ENCODE results near the gene VOPP1. TPM values are rescaled to one million over a fixed set of nuclear protein-coding genes. Genes with fewer than 3 reads are reported as not detected.
"Not testable (repeated sequence)": the region's sequence is repeated elsewhere in the genome, so short reads cannot be mapped to it uniquely, and the experiment has no call there.

Gene VOPP1
- total and polyA plus RNA-seq, 10 donors = 60.3 to 168 (median 144) TPM

DNA sequence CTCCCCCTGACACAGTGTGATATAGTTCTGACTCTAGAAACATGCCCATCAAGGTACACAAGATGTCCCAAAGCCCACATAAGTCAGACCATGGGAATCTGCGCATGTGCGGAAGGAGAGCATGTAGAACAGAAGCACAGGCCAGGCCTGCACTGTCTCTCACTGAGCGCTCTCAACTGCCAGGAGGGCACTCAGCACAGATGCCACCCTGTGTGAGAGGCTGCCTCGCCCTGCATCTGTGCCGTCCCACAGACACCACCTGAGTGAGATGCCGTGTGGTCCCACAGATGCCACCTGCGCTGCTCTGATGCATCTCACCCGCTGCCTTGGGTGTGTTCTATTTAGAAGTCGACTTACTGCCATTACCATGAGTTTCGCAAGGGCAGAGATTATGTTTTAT is 98.4 kb downstream of the VOPP1 start:
- intact Hi-C loops (cut with DNase I; ENCODE audit: low total_unique reads) = no loop called here
- no peaks in the 10 kb centered on the region for H3K9me3 ChIP-seq
- DNase-seq = no peak
- H3K27me3 ChIP-seq (replicated peaks in 1 of 7) = no peaks in the 10 kb centered on the region
- no peak overlapping the region for H3K4me3 ChIP-seq
- peak overlapping the region in 1 of 8 donors; percentile 27 for H3K27ac ChIP-seq
- TF ChIP-seq POLR2AphosphoS5 (IDR thresholded peaks at IDR 0.05) = peak in 1 of 3 donors; percentile 37
- TF ChIP-seq POLR2A (IDR thresholded peaks at IDR 0.05) = no peak
- TF ChIP-seq, protein P1, sequence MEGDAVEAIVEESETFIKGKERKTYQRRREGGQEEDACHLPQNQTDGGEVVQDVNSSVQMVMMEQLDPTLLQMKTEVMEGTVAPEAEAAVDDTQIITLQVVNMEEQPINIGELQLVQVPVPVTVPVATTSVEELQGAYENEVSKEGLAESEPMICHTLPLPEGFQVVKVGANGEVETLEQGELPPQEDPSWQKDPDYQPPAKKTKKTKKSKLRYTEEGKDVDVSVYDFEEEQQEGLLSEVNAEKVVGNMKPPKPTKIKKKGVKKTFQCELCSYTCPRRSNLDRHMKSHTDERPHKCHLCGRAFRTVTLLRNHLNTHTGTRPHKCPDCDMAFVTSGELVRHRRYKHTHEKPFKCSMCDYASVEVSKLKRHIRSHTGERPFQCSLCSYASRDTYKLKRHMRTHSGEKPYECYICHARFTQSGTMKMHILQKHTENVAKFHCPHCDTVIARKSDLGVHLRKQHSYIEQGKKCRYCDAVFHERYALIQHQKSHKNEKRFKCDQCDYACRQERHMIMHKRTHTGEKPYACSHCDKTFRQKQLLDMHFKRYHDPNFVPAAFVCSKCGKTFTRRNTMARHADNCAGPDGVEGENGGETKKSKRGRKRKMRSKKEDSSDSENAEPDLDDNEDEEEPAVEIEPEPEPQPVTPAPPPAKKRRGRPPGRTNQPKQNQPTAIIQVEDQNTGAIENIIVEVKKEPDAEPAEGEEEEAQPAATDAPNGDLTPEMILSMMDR (IDR thresholded peaks at IDR 0.05 in 8 of 11, conservative IDR thresholded peaks at IDR 0.05 in 3 of 11) = no peak
- WGBS, 5 donors = 88 to 96% (median 93%) methylated on average over 9 to 10 of the region's 10 CpGs
- H3K4me1 ChIP-seq = peaks cover 0 to 53% (median 29%) of the 10 kb centered on the region in 6 donors
- H3K36me3 ChIP-seq = peaks cover 0 to 85% (median 15%) of the 10 kb centered on the region in 6 donors

GRCh38 chr7:55472928-55473725 is 99.2 kb downstream of the VOPP1 start:
- DNase-seq = peak; percentile 69
- intact Hi-C loops (cut with DNase I; ENCODE audit: low total_unique reads) = no loop called here
- TF ChIP-seq POLR2AphosphoS5 (IDR thresholded peaks at IDR 0.05) (no peak), POLR2A (IDR thresholded peaks at IDR 0.05) (no peak)
- TF ChIP-seq, protein P1 (IDR thresholded peaks at IDR 0.05 in 8 of 11, conservative IDR thresholded peaks at IDR 0.05 in 3 of 11) = no peak
- Histone ChIP-seq H3K9me3 (no peaks in the 10 kb centered on the region), H3K4me1 (peaks cover 0 to 50% (median 23%) of the 10 kb centered on the region in 6 donors), H3K27ac (peak overlapping the region in 1 of 8 donors; percentile 27), H3K36me3 (peaks cover 0 to 85% (median 17%) of the 10 kb centered on the region in 6 donors), H3K4me3 (no peak overlapping the region), H3K27me3 (replicated peaks in 1 of 7) (no peaks in the 10 kb centered on the region)
- WGBS, 5 donors = 88 to 93% (median 90%) methylated on average over 17 to 25 of the region's 25 CpGs

- DNase-seq; H3K27ac ChIP-seq; H3K27me3 ChIP-seq (replicated peaks in 1 of 7); intact Hi-C loops (cut with DNase I; ENCODE audit: low total_unique reads); H3K4me3 ChIP-seq; H3K9me3 ChIP-seq: not testable (repeated sequence)
- Histone ChIP-seq H3K4me1 (peaks cover 0 to 45% (median 23%) of the 10 kb centered on the region in 6 donors), H3K36me3 (peaks cover 0 to 85% (median 19%) of the 10 kb centered on the region in 6 donors)
- WGBS, 5 donors = 98 to 100% (median 100%) methylated on average over 1 to 6 of the region's 14 CpGs; no CpG with 5 or more reads in 2 of the 5 donors
These were observed 99.9 kb downstream of the VOPP1 start for GRCh38 chr7:55472406-55472805.

DNA sequence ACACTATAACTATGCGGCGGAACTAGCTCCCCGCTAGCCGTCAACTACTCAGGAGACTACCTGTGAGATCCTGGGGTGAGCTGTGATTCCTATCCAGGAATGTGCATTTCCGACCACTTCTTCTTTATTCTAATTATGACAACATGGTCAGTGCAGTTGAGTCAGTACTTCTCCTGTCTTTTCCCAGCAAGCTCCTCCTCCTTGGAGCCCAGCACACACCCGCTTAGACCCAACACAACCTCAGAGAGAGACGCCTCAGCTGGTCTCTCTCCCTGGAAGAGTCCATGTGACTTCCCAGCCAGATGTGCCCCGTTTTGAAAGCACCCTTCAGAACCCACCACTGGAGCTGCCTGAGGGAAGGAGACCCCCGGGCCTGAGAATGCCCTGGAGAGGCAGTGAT is 100.7 kb downstream of the VOPP1 start:
- peaks cover 0 to 85% (median 19%) of the 10 kb centered on the region in 6 donors for H3K36me3 ChIP-seq
- H3K9me3 ChIP-seq; H3K27me3 ChIP-seq (replicated peaks in 1 of 7); DNase-seq; H3K4me3 ChIP-seq; intact Hi-C loops (cut with DNase I; ENCODE audit: low total_unique reads); H3K27ac ChIP-seq: not testable (repeated sequence)
- peaks cover 0 to 41% (median 23%) of the 10 kb centered on the region in 6 donors for H3K4me1 ChIP-seq
- 87 to 100% (median 90%) methylated on average over 1 to 4 of the region's 9 CpGs for WGBS, 5 donors

DNA sequence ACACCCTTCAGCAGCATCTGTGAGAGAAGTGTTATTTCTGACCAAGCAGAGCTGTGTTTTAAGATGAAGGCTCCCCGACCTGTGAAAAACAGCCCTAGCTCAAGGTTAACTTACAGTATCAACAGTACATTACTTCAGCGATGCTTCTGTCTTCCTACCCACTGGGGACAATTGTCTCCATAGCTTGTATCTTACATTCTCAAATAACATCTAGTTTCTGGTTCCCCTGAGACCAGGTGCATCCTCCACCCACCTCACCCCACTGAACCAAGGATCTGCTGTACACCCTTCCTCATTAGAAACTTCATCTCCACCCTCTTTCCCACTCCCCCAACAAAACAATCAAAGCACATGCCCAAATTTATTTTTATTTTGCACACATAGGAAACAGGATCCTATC is 102.0 kb downstream of the VOPP1 start:
- no peak for TF ChIP-seq POLR2AphosphoS5 (IDR thresholded peaks at IDR 0.05)
- TF ChIP-seq, protein P1 (IDR thresholded peaks at IDR 0.05 in 8 of 11, conservative IDR thresholded peaks at IDR 0.05 in 3 of 11) = no peak
- TF ChIP-seq POLR2A (IDR thresholded peaks at IDR 0.05) = no peak
- H3K27me3 ChIP-seq (replicated peaks in 1 of 7) = no peaks in the 10 kb centered on the region
- intact Hi-C loops (cut with DNase I; ENCODE audit: low total_unique reads) = no loop called here

More for the DNA sequence above, 102.0 kb downstream of the VOPP1 start:
- Histone ChIP-seq H3K4me1 (peaks cover 0 to 27% (median 13%) of the 10 kb centered on the region in 6 donors), H3K27ac (peak overlapping the region in 5 of 8 donors; percentile 6 to 77 (median 42)), H3K4me3 (no peak overlapping the region), H3K36me3 (peaks cover 0 to 85% (median 21%) of the 10 kb centered on the region in 6 donors), H3K9me3 (no peaks in the 10 kb centered on the region)
- no peak for DNase-seq
- WGBS, 5 donors = 42 to 80% (median 75%) methylated on average over 2 of the region's 2 CpGs

All from spleen (tissue), 11 donors.